ENCODE data around the gene PODN. TPM values are rescaled to one million over a fixed set of nuclear protein-coding genes. Genes with fewer than 3 reads are reported as not detected.

Gene PODN
- total RNA-seq, 2 experiments from 2014 or later: not detected

- DNase-seq (no peak), ATAC-seq (no peak)
- Mint-ChIP-seq H3K27ac (no peak overlapping the region), H3K27me3 (no peaks in the 10 kb centered on the region), H3K36me3 (ENCODE audit: low read depth) (peaks cover 3% of the 10 kb centered on the region), H3K4me3 (no peak overlapping the region), H3K4me1 (ENCODE audit: low read depth) (no peaks in the 10 kb centered on the region), H3K9me3 (peaks cover 7% of the 10 kb centered on the region)
- CTCF ChIA-PET: no interaction called here
- TF ChIP-seq, protein P1, sequence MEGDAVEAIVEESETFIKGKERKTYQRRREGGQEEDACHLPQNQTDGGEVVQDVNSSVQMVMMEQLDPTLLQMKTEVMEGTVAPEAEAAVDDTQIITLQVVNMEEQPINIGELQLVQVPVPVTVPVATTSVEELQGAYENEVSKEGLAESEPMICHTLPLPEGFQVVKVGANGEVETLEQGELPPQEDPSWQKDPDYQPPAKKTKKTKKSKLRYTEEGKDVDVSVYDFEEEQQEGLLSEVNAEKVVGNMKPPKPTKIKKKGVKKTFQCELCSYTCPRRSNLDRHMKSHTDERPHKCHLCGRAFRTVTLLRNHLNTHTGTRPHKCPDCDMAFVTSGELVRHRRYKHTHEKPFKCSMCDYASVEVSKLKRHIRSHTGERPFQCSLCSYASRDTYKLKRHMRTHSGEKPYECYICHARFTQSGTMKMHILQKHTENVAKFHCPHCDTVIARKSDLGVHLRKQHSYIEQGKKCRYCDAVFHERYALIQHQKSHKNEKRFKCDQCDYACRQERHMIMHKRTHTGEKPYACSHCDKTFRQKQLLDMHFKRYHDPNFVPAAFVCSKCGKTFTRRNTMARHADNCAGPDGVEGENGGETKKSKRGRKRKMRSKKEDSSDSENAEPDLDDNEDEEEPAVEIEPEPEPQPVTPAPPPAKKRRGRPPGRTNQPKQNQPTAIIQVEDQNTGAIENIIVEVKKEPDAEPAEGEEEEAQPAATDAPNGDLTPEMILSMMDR (IDR thresholded peaks at IDR 0.05): no peak
- intact Hi-C loops (cut with micrococcal nuclease): no loop called here
- POLR2A ChIA-PET: no interaction called here
Observed at GRCh38 chr1:53133261-53134041, 71.4 kb downstream of the PODN start.

DNA sequence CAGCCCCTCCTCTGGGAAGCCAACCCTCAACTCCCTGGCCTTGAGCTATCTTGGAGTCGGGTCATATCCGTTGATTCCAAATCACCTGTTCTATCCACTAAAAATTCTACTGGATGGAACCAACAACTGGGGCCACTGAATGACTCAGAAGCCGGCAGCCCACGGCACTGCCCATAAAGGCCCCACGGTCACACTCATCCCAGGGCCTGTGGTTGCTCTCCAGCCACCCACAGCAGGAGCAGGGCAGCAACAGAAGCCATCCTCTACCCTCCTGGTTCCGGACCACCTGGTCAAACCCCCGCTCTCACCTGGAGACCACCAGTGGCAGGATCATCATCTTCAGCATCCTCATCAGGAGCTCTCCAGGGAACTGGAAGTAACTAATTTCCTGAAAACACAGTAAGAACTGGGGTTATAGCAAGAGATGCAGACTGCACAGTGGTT, 72.1 kb downstream of the PODN start:
- H3K9me3 Mint-ChIP-seq: peaks cover 7% of the 10 kb centered on the region
- no peak overlapping the region for H3K4me3 Mint-ChIP-seq
- no peak for DNase-seq
- POLR2A ChIA-PET: no interaction called here
- TF ChIP-seq, protein P1 (IDR thresholded peaks at IDR 0.05): no peak
- CTCF ChIA-PET: no interaction called here
- peaks cover 3% of the 10 kb centered on the region for H3K36me3 Mint-ChIP-seq (ENCODE audit: low read depth)
- ATAC-seq: no peak
- H3K27me3 Mint-ChIP-seq: no peaks in the 10 kb centered on the region
- H3K27ac Mint-ChIP-seq: no peak overlapping the region
- no peaks in the 10 kb centered on the region for H3K4me1 Mint-ChIP-seq (ENCODE audit: low read depth)
- intact Hi-C loops (cut with micrococcal nuclease): no loop called here

Other genes starting within 250 kb of the PODN start
- gene ZYG11A, start 219.5 kb upstream of the PODN start, total RNA-seq: under 1 TPM; 0.13 to 0.16 TPM
- gene ECHDC2, start 140.5 kb upstream of the PODN start, total RNA-seq: 10 to 100 TPM; 32.6 to 36.4 TPM
- 10 to 100 TPM; 60.7 to 66.8 TPM for gene SCP2, start 134.9 kb upstream of the PODN start, total RNA-seq
- not detected for gene SLC1A7, start 80.4 kb downstream of the PODN start, total RNA-seq
- 10 to 100 TPM; 17.8 to 18.6 TPM for gene CPT2, start 134.6 kb downstream of the PODN start, total RNA-seq
- 10 to 100 TPM; 35.3 to 36.4 TPM for gene CZIB, start 158.4 kb downstream of the PODN start, total RNA-seq
- 10 to 100 TPM; 90.9 to 91.4 TPM for gene MAGOH, start 176.3 kb downstream of the PODN start, total RNA-seq